GM15510 (cell line): ENCODE results near the gene REEP2.

ENCODE experiments used
- POLR2A ChIP-seq: IDR thresholded peaks from 3 replicates; pipeline ENCODE4 v1.6.1; 2011; ENCODE audit warnings: borderline replicate concordance; ENCODE audit not compliant: insufficient read length; ENCODE audit errors: extremely low read depth

REEP2 gene

DNA sequence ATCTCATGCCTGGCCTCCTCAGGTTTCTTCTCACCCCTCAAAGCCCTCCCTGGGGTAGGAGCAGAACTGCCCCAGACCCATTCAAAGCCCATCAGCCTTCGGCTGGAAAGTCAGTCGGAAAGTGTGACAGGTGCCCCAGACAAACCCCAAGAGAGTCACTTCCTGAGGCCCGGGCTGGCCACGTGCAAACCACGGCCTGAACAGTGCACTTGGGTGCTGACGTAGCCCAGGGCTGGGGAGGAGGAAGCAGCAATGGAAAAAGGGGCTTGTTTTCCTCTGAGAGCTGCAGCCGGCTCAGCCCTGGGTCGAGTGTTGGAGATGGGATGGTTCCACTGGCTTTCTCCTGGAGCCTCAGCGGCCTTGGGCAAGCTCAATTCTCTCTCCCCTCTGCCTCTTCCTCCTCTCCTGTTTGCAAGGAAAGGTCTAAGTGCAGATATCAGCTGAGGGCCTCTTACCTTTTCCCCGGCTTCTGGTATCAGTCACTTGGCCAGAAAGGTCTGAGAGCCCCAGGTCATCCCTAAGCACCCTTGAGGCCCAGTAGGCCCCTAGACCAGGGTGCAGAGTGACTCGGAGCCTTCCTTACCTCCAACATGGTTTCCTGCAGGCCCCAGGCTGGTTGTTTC, 20.6 kb downstream of the REEP2 start:
- no peak for TF ChIP-seq POLR2A

GRCh38 chr5:138460032-138460693, 21.3 kb downstream of the REEP2 start:
- TF ChIP-seq POLR2A, result no peak

GRCh38 chr5:138461343-138462125, 22.7 kb downstream of the REEP2 start:
- TF ChIP-seq POLR2A, result no peak

DNA sequence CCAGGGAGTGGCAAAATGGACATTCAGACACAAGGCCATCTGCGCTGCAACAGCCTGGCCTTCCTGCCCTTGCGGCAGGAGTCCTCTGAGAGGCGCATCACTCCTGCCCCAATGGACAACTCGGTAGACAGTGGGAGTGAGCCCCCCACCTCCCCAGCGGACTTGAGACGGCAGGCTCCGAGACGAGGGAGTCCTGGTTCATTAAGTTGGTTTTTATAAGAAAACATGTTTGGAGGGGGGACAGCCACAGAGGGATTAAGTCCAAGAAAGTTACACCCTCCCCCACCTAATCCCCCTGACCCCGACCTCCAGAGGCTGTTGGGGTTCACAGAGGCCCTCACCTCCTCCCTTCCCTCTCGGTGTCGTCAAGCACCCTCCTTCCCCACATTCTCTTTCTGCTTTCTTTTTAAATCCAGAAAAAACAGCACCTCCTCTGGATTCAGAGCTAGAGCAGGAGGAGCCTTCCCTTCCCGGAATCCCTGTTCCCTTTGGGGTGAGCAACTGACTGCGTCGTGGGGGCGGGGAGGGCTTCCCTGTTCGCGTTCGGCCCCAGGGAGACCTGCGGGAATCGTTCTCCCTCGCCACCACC, 24.7 kb downstream of the REEP2 start:
- no peak for TF ChIP-seq POLR2A

GRCh38 chr5:138464008-138464387, 25.1 kb downstream of the REEP2 start:
- TF ChIP-seq POLR2A, result peak; percentile 71

- peak; percentile 75 for TF ChIP-seq POLR2A
Measured at GRCh38 chr5:138464388-138465260, 25.8 kb downstream of the REEP2 start.

- TF ChIP-seq POLR2A, result peak; percentile 93
Measured at GRCh38 chr5:138465261-138466124, 26.6 kb downstream of the REEP2 start, which contains the start of gene EGR1. TSS of gene EGR1 (plus strand) at chr5:138465479. CDS start at chr5:138465762, 283 bp downstream.

- TF ChIP-seq POLR2A, result peak; percentile 11
Measured at GRCh38 chr5:138466125-138466899, 27.5 kb downstream of the REEP2 start.

DNA sequence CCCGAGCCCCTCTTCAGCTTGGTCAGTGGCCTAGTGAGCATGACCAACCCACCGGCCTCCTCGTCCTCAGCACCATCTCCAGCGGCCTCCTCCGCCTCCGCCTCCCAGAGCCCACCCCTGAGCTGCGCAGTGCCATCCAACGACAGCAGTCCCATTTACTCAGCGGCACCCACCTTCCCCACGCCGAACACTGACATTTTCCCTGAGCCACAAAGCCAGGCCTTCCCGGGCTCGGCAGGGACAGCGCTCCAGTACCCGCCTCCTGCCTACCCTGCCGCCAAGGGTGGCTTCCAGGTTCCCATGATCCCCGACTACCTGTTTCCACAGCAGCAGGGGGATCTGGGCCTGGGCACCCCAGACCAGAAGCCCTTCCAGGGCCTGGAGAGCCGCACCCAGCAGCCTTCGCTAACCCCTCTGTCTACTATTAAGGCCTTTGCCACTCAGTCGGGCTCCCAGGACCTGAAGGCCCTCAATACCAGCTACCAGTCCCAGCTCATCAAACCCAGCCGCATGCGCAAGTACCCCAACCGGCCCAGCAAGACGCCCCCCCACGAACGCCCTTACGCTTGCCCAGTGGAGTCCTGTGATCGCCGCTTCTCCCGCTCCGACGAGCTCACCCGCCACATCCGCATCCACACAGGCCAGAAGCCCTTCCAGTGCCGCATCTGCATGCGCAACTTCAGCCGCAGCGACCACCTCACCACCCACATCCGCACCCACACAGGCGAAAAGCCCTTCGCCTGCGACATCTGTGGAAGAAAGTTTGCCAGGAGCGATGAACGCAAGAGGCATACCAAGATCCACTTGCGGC, 28.2 kb downstream of the REEP2 start:
- TF ChIP-seq POLR2A, result no peak

DNA sequence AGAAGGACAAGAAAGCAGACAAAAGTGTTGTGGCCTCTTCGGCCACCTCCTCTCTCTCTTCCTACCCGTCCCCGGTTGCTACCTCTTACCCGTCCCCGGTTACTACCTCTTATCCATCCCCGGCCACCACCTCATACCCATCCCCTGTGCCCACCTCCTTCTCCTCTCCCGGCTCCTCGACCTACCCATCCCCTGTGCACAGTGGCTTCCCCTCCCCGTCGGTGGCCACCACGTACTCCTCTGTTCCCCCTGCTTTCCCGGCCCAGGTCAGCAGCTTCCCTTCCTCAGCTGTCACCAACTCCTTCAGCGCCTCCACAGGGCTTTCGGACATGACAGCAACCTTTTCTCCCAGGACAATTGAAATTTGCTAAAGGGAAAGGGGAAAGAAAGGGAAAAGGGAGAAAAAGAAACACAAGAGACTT, 28.9 kb downstream of the REEP2 start:
- TF ChIP-seq POLR2A, result no peak

GRCh38 chr5:138468133-138468965, 29.5 kb downstream of the REEP2 start:
- no peak for TF ChIP-seq POLR2A
